HS-5 (cell line): ENCODE measurements around the gene SLC22A23.

Source experiments
- DNase-seq: peaks from one replicate; pipeline ENCODE4 v3.0.0-alpha.2; 2012; ENCODE audit warnings: low read depth

Gene SLC22A23

GRCh38 chr6:3421791-3422434, 34.9 kb downstream of the SLC22A23 start:
- no peak for DNase-seq

DNA sequence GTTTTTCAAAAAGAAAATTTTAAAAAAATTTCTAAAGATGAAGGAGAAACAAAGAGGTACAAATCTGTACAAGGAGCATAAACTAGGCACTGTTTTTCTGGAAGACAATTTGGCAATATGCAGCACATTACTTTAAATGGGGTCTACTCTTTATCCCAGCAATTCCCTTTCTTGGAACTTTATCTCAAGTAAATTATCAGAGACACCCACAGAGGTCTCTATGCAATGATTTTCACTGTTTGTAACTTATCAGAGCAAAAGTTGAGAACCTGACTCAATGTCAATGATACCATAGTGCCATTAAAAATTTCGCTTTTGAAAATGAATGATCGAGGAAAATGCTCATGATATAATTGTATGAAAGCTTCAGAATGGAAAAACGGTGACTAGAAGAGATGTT, 35.7 kb downstream of the SLC22A23 start:
- no peak for DNase-seq

DNA sequence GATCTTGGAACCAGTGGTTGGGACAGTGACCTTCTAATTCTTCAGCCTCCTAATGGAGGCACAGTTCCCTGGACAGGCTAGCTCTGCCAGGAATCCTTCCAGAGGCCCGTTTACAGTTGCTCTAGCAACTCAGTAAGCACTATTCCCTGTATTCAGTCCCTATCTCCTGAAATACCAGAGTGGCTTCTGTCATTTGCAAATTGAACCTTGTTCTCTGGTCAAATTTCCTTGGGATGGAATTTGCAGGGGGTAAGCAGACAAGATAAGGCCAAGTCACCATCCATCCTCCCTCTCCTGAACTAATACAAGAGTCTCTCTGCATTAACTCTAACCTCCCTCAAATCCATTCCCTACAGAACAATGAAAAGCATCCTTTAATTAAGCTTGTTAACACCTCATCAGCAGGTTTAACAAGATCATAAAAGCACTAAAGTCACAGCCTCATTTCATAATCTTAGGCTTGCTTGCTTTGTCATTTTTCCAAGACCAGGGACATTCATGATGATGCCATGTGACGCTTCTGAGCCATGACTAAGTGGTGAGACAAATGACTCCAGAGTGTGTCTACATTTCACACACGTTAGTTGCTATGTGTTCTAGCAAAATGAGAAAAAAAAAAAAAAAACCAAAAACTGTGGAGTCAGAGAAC, 37.1 kb downstream of the SLC22A23 start:
- DNase-seq, result peak; percentile 54

GRCh38 chr6:3418496-3419060, 38.3 kb downstream of the SLC22A23 start:
- no peak for DNase-seq

DNA sequence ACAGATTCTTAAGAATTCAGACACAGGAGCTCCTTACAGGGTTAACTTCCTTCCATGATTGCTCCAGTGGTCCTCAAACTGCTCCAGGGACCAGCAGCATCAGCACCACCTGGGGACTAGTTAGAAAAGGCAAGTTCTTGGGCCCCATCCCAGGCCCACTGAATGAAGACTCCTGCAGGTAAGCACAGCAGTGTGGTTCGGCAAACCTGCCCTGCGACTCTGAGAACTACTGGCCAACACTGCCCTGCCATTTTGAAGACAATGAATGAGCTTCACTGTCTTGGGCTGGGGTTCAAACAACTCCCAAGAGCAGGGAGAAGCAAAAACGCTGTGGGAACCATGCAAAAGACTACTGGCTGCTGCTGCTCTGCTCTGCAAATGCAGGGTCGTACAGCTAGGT, 39.4 kb downstream of the SLC22A23 start:
- DNase-seq, result no peak

DNA sequence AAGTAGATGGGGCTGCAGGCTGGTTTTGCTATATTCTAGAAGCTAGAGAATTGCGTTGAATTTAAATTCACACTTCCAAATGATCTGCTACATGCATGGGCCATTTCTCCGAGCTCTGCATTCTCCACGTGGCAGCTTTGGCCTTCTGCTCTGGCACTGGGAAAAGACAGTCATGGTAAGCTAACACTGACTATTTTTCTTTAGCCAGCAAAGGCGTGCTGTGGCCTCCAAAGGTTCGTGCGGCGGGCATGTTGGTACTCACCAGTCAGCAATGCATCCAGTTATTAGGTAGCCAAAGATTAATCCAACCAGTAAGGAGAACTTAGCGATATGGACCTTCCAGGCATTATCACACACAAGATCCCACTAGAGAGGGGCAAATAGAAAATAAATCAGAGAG, 41.4 kb downstream of the SLC22A23 start:
- DNase-seq, result no peak

GRCh38 chr6:3415082-3415453, 41.8 kb downstream of the SLC22A23 start:
- DNase-seq, result no peak

DNA sequence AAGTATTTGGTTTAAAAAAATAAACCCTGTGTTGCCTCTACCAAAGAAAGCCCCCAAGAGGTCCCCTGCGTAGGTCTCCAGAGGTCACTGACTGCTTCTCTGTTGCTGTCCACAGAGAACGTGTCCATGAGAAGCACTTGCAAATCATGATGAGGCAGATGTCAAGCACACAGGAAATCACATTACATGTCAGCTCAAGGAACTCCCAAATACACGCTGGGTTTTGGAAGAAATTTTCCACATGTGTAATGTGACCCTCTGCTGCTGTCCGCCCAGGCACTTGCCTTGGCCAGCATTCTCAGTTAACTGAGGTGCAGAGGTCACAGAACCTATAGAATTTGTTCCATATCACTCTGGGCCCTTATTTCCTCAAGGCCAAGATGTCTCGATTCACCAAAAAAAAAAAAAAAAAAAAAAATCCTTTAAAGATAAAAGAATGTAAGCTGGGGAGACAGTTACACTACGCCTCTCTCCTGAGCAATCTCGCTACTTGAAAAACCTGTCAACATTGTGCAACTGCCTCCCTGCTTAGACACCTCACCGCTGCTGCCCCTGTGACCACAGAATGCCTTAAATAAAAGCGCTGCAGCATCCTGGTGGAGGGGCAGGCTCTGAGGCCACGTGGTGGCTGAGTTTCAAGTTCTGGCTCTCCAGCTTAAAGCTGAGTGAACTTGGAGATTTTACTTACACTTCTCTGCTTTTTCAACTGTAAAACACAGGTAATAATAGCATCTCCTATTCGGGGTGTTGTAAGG, 42.3 kb downstream of the SLC22A23 start:
- DNase-seq, result no peak

- DNase-seq, result no peak
Measured at GRCh38 chr6:3413592-3413991, 43.3 kb downstream of the SLC22A23 start.

GRCh38 chr6:3412779-3413500, 43.9 kb downstream of the SLC22A23 start:
- DNase-seq, result no peak

DNA sequence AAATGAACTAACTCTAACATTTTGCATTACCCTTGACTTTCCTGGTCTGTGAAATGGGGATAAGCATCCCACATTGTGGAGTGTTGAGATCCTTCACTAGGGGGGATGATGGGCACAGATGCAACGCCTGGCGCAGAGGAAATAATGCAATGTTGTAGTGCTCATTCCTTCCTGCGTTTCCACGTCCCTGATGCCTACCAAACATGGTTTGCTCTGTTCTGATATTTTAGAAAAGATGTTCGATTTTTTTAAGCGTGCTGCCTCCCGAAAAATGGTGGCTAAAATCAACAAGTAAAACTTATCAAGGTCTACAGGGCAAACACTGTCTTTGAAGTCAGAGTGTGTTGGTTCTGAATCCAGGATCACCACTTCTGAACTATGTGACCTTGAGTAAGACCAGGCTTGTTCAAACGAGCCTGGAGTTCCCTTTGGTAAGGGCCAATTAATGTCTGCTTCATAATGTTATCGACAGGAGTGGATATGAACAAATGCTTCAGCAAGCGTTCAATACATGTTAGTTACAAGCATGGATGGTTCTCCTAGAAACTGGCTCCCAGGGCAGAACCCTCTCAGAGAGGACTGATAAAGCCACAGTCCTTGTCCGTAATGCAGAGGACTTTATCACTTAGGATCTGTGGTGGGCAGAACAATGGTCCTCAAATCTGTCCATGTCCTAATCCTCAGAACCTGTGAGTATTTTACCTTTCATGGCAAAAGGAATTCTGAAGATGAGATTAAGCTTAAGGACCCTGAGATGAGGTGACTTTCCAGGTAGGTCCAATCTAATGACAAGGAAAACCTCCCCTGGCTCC, 44.7 kb downstream of the SLC22A23 start:
- no peak for DNase-seq

DNA sequence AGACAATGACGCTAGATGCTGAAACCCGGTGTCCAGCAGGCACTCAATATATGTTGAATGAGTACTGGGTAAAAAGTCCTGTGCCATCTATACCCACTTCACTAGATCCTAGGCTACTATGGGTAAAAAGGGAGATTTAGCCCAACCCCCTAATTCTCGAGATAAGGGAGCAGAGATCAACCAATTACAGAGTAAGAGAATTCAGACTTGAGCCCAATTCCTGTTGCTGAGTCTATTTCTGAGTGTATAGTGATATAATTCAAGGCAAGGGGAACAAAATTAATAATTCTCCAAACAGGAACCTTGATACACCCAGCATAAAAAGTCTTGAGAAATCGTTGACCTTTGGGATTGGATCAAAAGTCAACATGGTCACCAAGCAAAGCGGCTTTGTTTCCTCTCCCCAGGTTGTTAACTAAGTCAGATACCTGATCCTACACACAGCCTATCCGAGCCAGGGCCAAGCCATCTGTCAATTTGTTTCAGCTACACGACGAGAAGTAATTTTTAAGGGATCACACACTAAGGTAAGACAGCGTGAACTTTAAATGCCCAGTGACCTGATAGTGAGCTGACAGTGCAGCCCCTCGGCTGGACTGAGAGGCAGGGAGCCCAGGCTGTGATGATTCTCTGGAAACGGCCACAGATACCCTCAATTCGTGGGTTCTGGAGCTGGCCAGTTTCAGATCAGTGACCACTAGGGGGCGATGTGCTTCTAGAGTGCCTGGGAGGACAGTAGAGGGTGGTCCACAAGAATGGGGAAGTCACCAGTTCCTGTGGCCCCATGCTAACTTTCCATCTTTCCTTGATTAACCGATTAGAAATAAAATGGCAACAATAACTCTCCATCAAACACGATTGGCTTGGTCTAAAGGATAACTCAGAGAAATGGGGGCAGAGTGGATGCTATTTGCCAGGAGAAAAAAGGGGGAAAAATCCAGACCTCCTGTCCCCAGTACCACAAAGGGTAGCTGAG, 46.2 kb downstream of the SLC22A23 start:
- DNase-seq, result no peak

GRCh38 chr6:3409699-3410384, 47.0 kb downstream of the SLC22A23 start:
- DNase-seq, result no peak

DNA sequence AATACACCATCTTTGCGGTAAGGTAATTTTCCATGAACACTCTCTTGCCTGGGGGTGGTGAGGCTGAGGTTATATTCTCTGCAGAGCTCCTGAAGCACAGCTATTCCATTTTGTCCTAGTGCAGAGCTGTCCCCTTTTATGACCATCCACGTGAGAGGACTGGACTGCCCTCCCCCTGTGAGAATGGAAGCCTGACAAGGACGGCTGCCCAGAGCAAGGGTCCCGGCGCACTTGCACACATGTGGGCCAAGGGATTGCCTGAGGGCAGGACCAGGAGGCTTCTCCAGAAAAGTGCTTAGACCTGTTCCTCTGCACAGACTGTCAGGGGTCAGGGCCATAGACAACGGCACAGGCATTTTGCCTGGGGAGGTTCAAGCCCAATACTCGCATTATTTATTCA, 48.2 kb downstream of the SLC22A23 start:
- no peak for DNase-seq

GRCh38 chr6:3407840-3408239, 49.0 kb downstream of the SLC22A23 start:
- DNase-seq, result no peak

DNA sequence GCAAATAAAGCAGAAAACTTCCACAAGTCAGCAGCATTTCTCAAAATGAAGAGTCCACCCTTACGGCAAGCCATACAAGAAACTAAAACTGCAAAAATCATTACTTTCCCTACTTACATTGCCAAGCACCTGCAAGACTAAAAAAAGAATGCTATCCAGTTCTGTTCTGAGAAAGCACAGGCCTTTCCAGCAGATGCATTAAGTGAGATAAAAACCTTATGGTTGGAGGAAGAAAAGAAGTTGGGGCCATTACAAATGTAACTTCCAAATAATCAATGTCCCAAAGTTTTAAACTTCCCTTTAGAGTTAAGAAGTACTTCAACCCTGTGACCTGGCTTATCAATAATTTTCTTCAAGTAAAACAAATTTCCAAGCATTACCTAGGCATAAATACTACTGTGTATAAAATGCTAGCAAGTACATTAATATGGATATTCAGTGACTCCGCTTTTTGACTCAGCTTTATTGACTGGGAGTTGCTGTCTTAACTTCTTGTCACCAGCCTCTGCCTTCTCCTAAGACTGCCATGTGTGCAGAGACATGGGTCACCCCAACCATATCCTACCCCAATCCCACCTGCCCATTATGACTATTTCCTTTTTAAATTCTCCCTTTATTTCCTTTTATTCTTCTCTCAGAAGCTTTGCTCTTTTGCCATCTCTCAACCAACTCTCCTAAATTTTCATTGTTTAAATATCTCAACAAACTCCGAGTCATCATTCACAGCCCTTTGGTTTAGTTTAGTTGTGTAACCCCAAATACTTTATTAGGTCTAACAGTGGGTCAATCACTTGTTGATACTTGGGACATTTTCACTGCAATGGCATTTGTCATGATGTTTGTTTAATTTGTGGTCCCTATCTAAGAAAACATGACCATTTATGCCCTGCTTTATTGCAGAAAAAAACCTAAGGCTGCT, 49.7 kb downstream of the SLC22A23 start:
- DNase-seq, result no peak

DNA sequence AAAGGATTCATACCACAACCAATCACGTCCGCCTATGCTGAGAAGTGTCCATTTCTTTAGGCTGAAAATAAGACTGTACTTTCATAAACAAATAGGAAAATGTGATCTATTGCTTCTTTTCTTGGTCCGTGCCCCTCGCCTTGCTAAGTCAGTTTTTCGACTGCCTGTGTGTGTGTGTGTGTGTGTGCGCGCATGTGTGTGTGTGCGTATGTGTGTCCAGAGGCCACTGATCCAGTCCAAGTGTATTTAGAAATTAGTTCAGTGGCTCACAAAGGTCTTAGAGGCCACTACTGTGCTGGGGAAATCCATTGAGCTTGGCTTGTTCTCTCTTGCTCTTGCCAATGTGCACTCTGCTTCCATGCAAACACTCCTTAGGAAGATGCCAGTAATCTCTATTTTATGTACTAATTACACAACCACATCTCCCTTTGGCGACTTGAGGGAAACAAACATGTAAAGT, 50.5 kb downstream of the SLC22A23 start:
- no peak for DNase-seq

DNA sequence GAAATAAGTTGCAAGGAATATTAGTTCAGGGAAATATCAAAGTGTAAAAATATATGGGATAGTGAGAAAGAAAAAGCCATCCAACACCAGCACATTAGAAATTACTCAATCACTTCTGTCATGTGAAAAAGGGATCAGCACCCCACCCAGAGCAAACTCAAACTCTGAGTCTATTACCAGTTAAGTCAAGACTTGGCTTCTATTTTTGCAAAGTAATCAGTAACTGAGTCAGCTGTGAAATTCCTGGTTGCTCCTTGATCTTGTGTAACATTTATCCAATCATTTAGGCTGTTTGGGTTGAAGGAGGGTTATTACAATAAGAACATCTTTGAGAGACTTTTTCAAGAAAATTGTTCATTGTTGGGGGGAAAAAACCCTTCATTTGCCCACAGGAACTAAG, 51.2 kb downstream of the SLC22A23 start:
- no peak for DNase-seq

DNA sequence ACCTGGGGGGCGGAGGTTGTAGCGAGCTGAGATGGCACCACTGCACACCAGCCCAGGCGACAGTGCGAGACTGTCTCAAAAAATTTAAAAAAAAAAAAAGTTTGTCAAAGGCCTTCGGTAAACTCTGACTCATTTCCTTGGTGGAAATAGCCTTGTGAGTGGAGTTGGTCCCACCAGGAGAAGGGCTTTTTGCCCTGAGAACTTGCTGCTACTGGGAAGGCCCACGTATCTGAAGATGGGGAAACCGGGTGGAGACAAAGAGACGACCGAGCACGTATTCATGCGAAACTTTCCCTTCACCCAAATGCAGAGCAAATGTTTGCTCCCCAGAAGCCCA, 51.7 kb downstream of the SLC22A23 start:
- no peak for DNase-seq
